IMR-90 (cell line): Measurements from ENCODE around the gene CPED1. TPM values are rescaled to one million over a fixed set of nuclear protein-coding genes. Genes with fewer than 3 reads are reported as not detected.

Experiments
- ATAC-seq: fragments of 200-7000 bp; cut with Tn5 transposase; 2 replicates; pipeline ENCODE4 v1.9.1; 2020; ENCODE audit warnings: low read depth, mild to moderate bottlenecking, moderate library complexity
- BruUV-seq: library from RNA; stranded (reverse); fragments of 400-500 nt; replicated peaks from 2 replicates; lab custom pipeline; 2021; lab: Mats Ljungman, UMichigan
- CTCF ChIA-PET: fragments of 300-600 bp; formaldehyde crosslinking; extraction: SDS; loops from one replicate; lab custom pipeline; 2021; ENCODE audit warnings: antibody characterized with exemption; lab: Yijun Ruan, JAX
- POLR2A ChIA-PET: fragments of 300-600 bp; sonication (Branson Sonifier 250); formaldehyde crosslinking; loops from one replicate; lab custom pipeline; 2022; ENCODE audit warnings: antibody characterized with exemption; ENCODE audit not compliant: unreplicated experiment; lab: Charles Lee
- DNase-seq: peaks from one replicate; pipeline ENCODE4 v3.0.0; 2013
- H2AFZ ChIP-seq: replicated peaks from 2 replicates; pipeline ENCODE3; 2013; ENCODE audit warnings: low read length, mild to moderate bottlenecking; ENCODE audit not compliant: poor library complexity
- H2AK5ac ChIP-seq: 2 replicates; pipeline ENCODE4 v1.6.1; 2013; ENCODE audit warnings: low read depth, low read length, inconsistent platforms
- H2AK9ac ChIP-seq: replicated peaks from 2 replicates; pipeline ENCODE3; 2013; ENCODE audit warnings: mild to moderate bottlenecking, low read depth, low read length, moderate library complexity; ENCODE audit not compliant: poor library complexity
- H2BK120ac ChIP-seq: 2 replicates; pipeline ENCODE4 v1.6.1; 2013; ENCODE audit warnings: low read depth, low read length, inconsistent platforms
- H2BK15ac ChIP-seq: 3 replicates; pipeline ENCODE4 v1.6.1; 2013; ENCODE audit warnings: low read depth, low read length, inconsistent platforms
- H2BK20ac ChIP-seq: 2 replicates; pipeline ENCODE4 v1.6.1; 2013; ENCODE audit warnings: low read depth, mild to moderate bottlenecking, inconsistent platforms, low read length, moderate library complexity
- H2BK5ac ChIP-seq: 2 replicates; pipeline ENCODE4 v1.6.1; 2013; ENCODE audit warnings: mild to moderate bottlenecking, low read depth, low read length, inconsistent platforms; ENCODE audit not compliant: poor library complexity, severe bottlenecking
- H3K14ac ChIP-seq: replicated peaks from 2 replicates; pipeline ENCODE4 v1.6.1; 2013; ENCODE audit warnings: low read depth, low read length, inconsistent platforms
- H3K18ac ChIP-seq: 2 replicates; pipeline ENCODE4 v1.6.1; 2013; ENCODE audit warnings: low read depth, low read length, control low read depth
- H3K23ac ChIP-seq: 2 replicates; pipeline ENCODE4 v1.6.1; 2013; ENCODE audit warnings: low read depth, low read length, inconsistent platforms
- H3K27ac ChIP-seq: 2 replicates; pipeline ENCODE4 v1.5.1; 2013; ENCODE audit warnings: mild to moderate bottlenecking, control low read depth, low read length; ENCODE audit not compliant: insufficient read depth
- H3K27me3 ChIP-seq: 2 replicates; pipeline ENCODE4 v1.6.1; 2013; ENCODE audit warnings: low read length; ENCODE audit not compliant: control insufficient read depth, insufficient read depth
- H3K36me3 ChIP-seq: 2 replicates; pipeline ENCODE4 v1.6.1; 2013; ENCODE audit warnings: low read length, mixed read lengths; ENCODE audit not compliant: control insufficient read depth, insufficient read depth
- H3K4ac ChIP-seq: 2 replicates; pipeline ENCODE4 v1.6.1; 2013; ENCODE audit warnings: low read depth, low read length, inconsistent platforms
- H3K4me1 ChIP-seq: 2 replicates; pipeline ENCODE4 v1.6.1; 2013; ENCODE audit warnings: low read length, mixed read lengths; ENCODE audit not compliant: control insufficient read depth, insufficient read depth
- H3K4me2 ChIP-seq: 2 replicates; pipeline ENCODE4 v1.6.1; 2013; ENCODE audit warnings: low read depth, mild to moderate bottlenecking, control low read depth, low read length, moderate library complexity
- H3K4me3 ChIP-seq: 2 replicates; pipeline ENCODE4 v1.5.1; 2013; ENCODE audit warnings: low read depth, mild to moderate bottlenecking, control low read depth, low read length, moderate library complexity; ENCODE audit not compliant: insufficient read depth
- H3K56ac ChIP-seq: 2 replicates; pipeline ENCODE4 v1.6.1; 2013; ENCODE audit warnings: low read length, inconsistent platforms; ENCODE audit not compliant: insufficient read depth; ENCODE audit errors: extremely low read depth
- H3K79me1 ChIP-seq, 2 experiments: 2 replicates each; pipeline ENCODE4 v1.6.1; 2013; ENCODE audit warnings: low read length in 2 of 2, inconsistent platforms in 1 of 2, low read depth in 1 of 2
- H3K9ac ChIP-seq: 2 replicates; pipeline ENCODE4 v1.6.1; 2013; ENCODE audit warnings: low read depth, low read length, control low read depth
- H3K9me1 ChIP-seq: 2 replicates; pipeline ENCODE4 v1.6.1; 2013; ENCODE audit warnings: low read length, inconsistent platforms; ENCODE audit not compliant: insufficient read depth
- H3K9me3 ChIP-seq: 2 replicates; pipeline ENCODE4 v1.6.1; 2013; ENCODE audit warnings: low read length; ENCODE audit not compliant: control insufficient read depth, insufficient read depth
- H4K20me1 ChIP-seq: 2 replicates; pipeline ENCODE4 v1.6.1; 2013; ENCODE audit warnings: low read length, inconsistent platforms; ENCODE audit not compliant: insufficient read depth
- H4K5ac ChIP-seq: 2 replicates; pipeline ENCODE4 v1.6.1; 2013; ENCODE audit warnings: mild to moderate bottlenecking, low read depth, low read length, control low read depth
- H4K8ac ChIP-seq, 2 experiments: 2 replicates each; pipeline ENCODE4 v1.6.1; 2013; ENCODE audit warnings: low read depth in 2 of 2, low read length in 2 of 2, control low read depth in 1 of 2, inconsistent platforms in 1 of 2
- H4K91ac ChIP-seq: 2 replicates; pipeline ENCODE4 v1.6.1; 2013; ENCODE audit warnings: low read depth, low read length, inconsistent platforms; ENCODE audit not compliant: insufficient read depth
- CHD1 ChIP-seq: IDR thresholded peaks from 2 replicates; pipeline ENCODE4 v1.6.1; 2012; ENCODE audit warnings: low read depth, low read length, improper control_type of control experiment
- CTCF ChIP-seq: conservative IDR thresholded peaks from 2 replicates; pipeline ENCODE4 v1.5.1; 2012; ENCODE audit warnings: mild to moderate bottlenecking, low read depth, low read length, improper control_type of control experiment
- ELK1 ChIP-seq: fragments of 150-350 bp; IDR thresholded peaks from 2 replicates; pipeline ENCODE4 v1.6.1; 2016; ENCODE audit warnings: low read depth, mild to moderate bottlenecking, low read length, moderate library complexity, borderline replicate concordance
- FOS ChIP-seq: fragments of 150-350 bp; IDR thresholded peaks from 2 replicates; pipeline ENCODE4 v1.6.1; 2016; ENCODE audit warnings: low read depth, low read length
- MAFK ChIP-seq: IDR thresholded peaks from 2 replicates; pipeline ENCODE4 v1.6.1; 2012; ENCODE audit warnings: low read depth, low read length, improper control_type of control experiment
- MXI1 ChIP-seq: IDR thresholded peaks from 2 replicates; pipeline ENCODE4 v1.6.1; 2012; ENCODE audit warnings: low read depth, mild to moderate bottlenecking, low read length, moderate library complexity, borderline replicate concordance
- NFE2L2 ChIP-seq: fragments of 150-350 bp; IDR thresholded peaks from 2 replicates; pipeline ENCODE4 v1.6.1; 2016; ENCODE audit warnings: low read depth, mild to moderate bottlenecking, low read length
- POLR2A ChIP-seq: IDR thresholded peaks from 2 replicates; pipeline ENCODE4 v1.6.1; 2012; ENCODE audit warnings: mild to moderate bottlenecking, low read depth, low read length
- RAD21 ChIP-seq: IDR thresholded peaks from 2 replicates; pipeline ENCODE4 v1.6.1; 2012; ENCODE audit warnings: low read length, improper control_type of control experiment
- RCOR1 ChIP-seq: IDR thresholded peaks from 2 replicates; pipeline ENCODE4 v1.6.1; 2012; ENCODE audit warnings: mild to moderate bottlenecking, low read length, improper control_type of control experiment; ENCODE audit not compliant: insufficient replicate concordance
- USF2 ChIP-seq: fragments of 150-350 bp; IDR thresholded peaks from 2 replicates; pipeline ENCODE4 v1.6.1; 2017; ENCODE audit warnings: mild to moderate bottlenecking, antibody characterized with exemption, low read length, low read depth
- WGBS, 2 experiments: methylation state at CpG; one replicate each; pipeline versions ENCODE4 v1.1.5 to v1.1.7; 2013; ENCODE audit warnings: missing lambda C conversion rate in 2 of 2; ENCODE audit not compliant: insufficient read length in 1 of 2; ENCODE audit errors: extremely low coverage in 2 of 2; 5-methylcytosine and 5-hydroxymethylcytosine counted together
- dilution Hi-C: fragments of 300-500 bp; cut with HindIII; formaldehyde crosslinking; loops from one replicate; pipeline ENCODE4 v1.14.3; 2018; ENCODE audit warnings: low sequenced_read_pairs; ENCODE audit not compliant: unreplicated experiment
- in situ Hi-C: fragments of 300-500 bp; cut with MboI; formaldehyde crosslinking; loops from 3 replicates; pipeline ENCODE4 v1.14.3; 2019; ENCODE audit warnings: low sequenced_read_pairs, inconsistent platforms, mixed read lengths
- intact Hi-C: fragments of 100-400 bp; cut with micrococcal nuclease; formaldehyde crosslinking; loops from 2 replicates; pipeline ENCODE4 v1.10.0; 2022
- polyA plus RNA-seq, 3 experiments: library from polyadenylated mRNA; depleted of rRNA; stranded (reverse); fragments of >200 nt; gene quantifications; 2 replicates each; pipeline ENCODE4 v1.2.3, GENCODE V29; 2012; ENCODE audit warnings: low replicate concordance in 1 of 3
- total RNA-seq: library from RNA; depleted of rRNA; stranded (reverse); fragments of >200 nt; gene quantifications from 2 replicates; pipeline ENCODE4 v1.2.3, GENCODE V29; 2012

Gene CPED1
- total and polyA plus RNA-seq, 2 of the 4 experiments (the other 2 are of a cell fraction): 31.2 to 96.8 TPM

GRCh38 chr7:120960714-120961113 is 27.8 kb upstream of the CPED1 start:
- dilution Hi-C loops: no loop called here
- Histone ChIP-seq H3K4me1 (0 out of 2 replicates have a peak, but pooled peaks cover 3% of the 10 kb centered on the region), H3K9me1 (peaks cover 6% of the 10 kb centered on the region), H3K9me3 (no peaks in the 10 kb centered on the region), H3K14ac (no peak overlapping the region), H3K18ac (no peak overlapping the region), H2BK15ac (no peak overlapping the region), H4K91ac (no peak overlapping the region), H3K27me3 (no peaks in the 10 kb centered on the region), H4K5ac (no peak overlapping the region), H3K27ac (no peak overlapping the region), H3K56ac (no peak overlapping the region), H4K8ac (no peak overlapping the region), H2BK5ac (no peak overlapping the region), H4K20me1 (peaks cover 3% of the 10 kb centered on the region; the same call in 1 of the 2 replicates), H3K4me2 (no peak overlapping the region), H2AK9ac (no peak overlapping the region), H2BK120ac (no peak overlapping the region), H3K23ac (no peak overlapping the region), H3K9ac (no peak overlapping the region), H3K79me1 (peaks cover 4 to 12% of the 10 kb centered on the region in 2 experiments; a peak in 2 of 4 replicates), H3K36me3 (peaks cover 7% of the 10 kb centered on the region), H3K4ac (no peak overlapping the region), H2AK5ac (no peak overlapping the region), H3K4me3 (no peak overlapping the region), H2BK20ac (no peak overlapping the region), H2AFZ (no peak overlapping the region)
- no peak for ATAC-seq
- POLR2A ChIA-PET: no interaction called here
- TF ChIP-seq CTCF (no peak), MAFK (no peak), FOS (no peak), POLR2A (no peak), CHD1 (no peak), MXI1 (no peak), ELK1 (no peak), NFE2L2 (no peak), RAD21 (no peak), USF2 (no peak), RCOR1 (no peak)
- no peak for DNase-seq
- BruUV-seq: no TSS peak
- intact Hi-C loops: loop anchor here (1.0 kb wide), 1 partner anchor 7 kb away; no protein-coding TSS in a partner anchor
- no CpG with 5 or more reads among the region's 1 CpG for WGBS, 2 experiments
- CTCF ChIA-PET: no interaction called here
- in situ Hi-C loops: no loop called here
